CD4-positive, alpha-beta T cell treated with Interleukin-6 for 4 hours (primary cell): Measurements from ENCODE around the gene DDR2.

Experiments
- DNase-seq: peaks from one replicate; pipeline ENCODE4 v3.0.0-alpha.2; 2020; ENCODE audit warnings: mixed read lengths

DDR2 gene

GRCh38 chr1:162701286-162701685, 69.0 kb downstream of the DDR2 start:
- DNase-seq = no peak

- DNase-seq = no peak
Observed at GRCh38 chr1:162702628-162703027, 70.4 kb downstream of the DDR2 start.

- DNase-seq = no peak
Observed at GRCh38 chr1:162703708-162704107, 71.4 kb downstream of the DDR2 start.

GRCh38 chr1:162704673-162705424, 72.6 kb downstream of the DDR2 start:
- DNase-seq = no peak

GRCh38 chr1:162706003-162706402, 73.7 kb downstream of the DDR2 start:
- DNase-seq = no peak

- no peak for DNase-seq
Observed at GRCh38 chr1:162706606-162707005, 74.3 kb downstream of the DDR2 start.

GRCh38 chr1:162708286-162708685, 76.0 kb downstream of the DDR2 start:
- DNase-seq = no peak

GRCh38 chr1:162709132-162709860, 77.0 kb downstream of the DDR2 start:
- DNase-seq = no peak

- no peak for DNase-seq
Observed at GRCh38 chr1:162709870-162710269, 77.6 kb downstream of the DDR2 start.

GRCh38 chr1:162710345-162710744, 78.1 kb downstream of the DDR2 start:
- DNase-seq = no peak

GRCh38 chr1:162710780-162711465, 78.7 kb downstream of the DDR2 start:
- DNase-seq = no peak

GRCh38 chr1:162712317-162713029, 80.2 kb downstream of the DDR2 start:
- no peak for DNase-seq

GRCh38 chr1:162716123-162716522, 83.9 kb downstream of the DDR2 start:
- DNase-seq = no peak

GRCh38 chr1:162716552-162716951, 84.3 kb downstream of the DDR2 start:
- DNase-seq = no peak

GRCh38 chr1:162717548-162718184, 85.4 kb downstream of the DDR2 start:
- no peak for DNase-seq

GRCh38 chr1:162719678-162720077, 87.4 kb downstream of the DDR2 start:
- no peak for DNase-seq

GRCh38 chr1:162720996-162721395, 88.7 kb downstream of the DDR2 start:
- no peak for DNase-seq

GRCh38 chr1:162721471-162721870, 89.2 kb downstream of the DDR2 start:
- DNase-seq = no peak

- no peak for DNase-seq
Observed at GRCh38 chr1:162722036-162722435, 89.8 kb downstream of the DDR2 start.

GRCh38 chr1:162724583-162725120, 92.4 kb downstream of the DDR2 start:
- DNase-seq = no peak

- DNase-seq = no peak
Observed at GRCh38 chr1:162725301-162725837, 93.1 kb downstream of the DDR2 start.

GRCh38 chr1:162726555-162726954, 94.3 kb downstream of the DDR2 start:
- DNase-seq = no peak
